B cell (primary cell): ENCODE data around the gene TEX12. TPM values are rescaled to one million over a fixed set of nuclear protein-coding genes. Genes with fewer than 3 reads are reported as not detected.

Experiments used
- ATAC-seq: fragments of 200-7000 bp; cut with Tn5 transposase; one replicate; pipeline ENCODE4 v1.10.0; 2021; ENCODE audit warnings: low read depth, mild to moderate bottlenecking, moderate number of reproducible peaks, moderate library complexity
- CTCF ChIA-PET: fragments of 350-600 bp; sonication (Branson Sonifier 250); formaldehyde crosslinking; loops from one replicate; lab custom pipeline; 2021; ENCODE audit warnings: antibody characterized with exemption, inconsistent platforms; lab: Charles Lee
- POLR2A ChIA-PET: fragments of 350-600 bp; sonication (Branson Sonifier 250); formaldehyde crosslinking; loops from one replicate; lab custom pipeline; 2021; ENCODE audit warnings: antibody characterized with exemption; lab: Charles Lee
- DNase-seq: peaks from one replicate; pipeline ENCODE4 v3.0.0; 2013
- H2AFZ ChIP-seq: 2 replicates; pipeline ENCODE4 v1.6.1; 2012; ENCODE audit warnings: mild to moderate bottlenecking, low read depth, low read length; ENCODE audit not compliant: insufficient read depth, poor library complexity, severe bottlenecking
- H3K27ac ChIP-seq, 2 donors: 1 replicate in 1 of 2; 2 replicates in 1 of 2; pipeline ENCODE4 v1.5.1; 2012 to 2013; ENCODE audit warnings: low read length in 2 of 2, mild to moderate bottlenecking in 2 of 2, moderate library complexity in 1 of 2
- H3K27me3 ChIP-seq, 4 experiments: fragments of 200-600 bp in 1 of 4; sonication (generic) in 1 of 4; replicated peaks in 1 of 4; 1 replicate in 2 of 4; 2 replicates in 2 of 4; pipeline versions ENCODE4 v1.6.1 to v1.7.0; 2013 to 2016; ENCODE audit warnings: low read length in 3 of 4, mild to moderate bottlenecking in 2 of 4, mixed read lengths in 1 of 4, moderate library complexity in 1 of 4; ENCODE audit not compliant: insufficient read depth in 4 of 4, control insufficient read depth in 3 of 4; ENCODE audit errors: control extremely low read depth in 1 of 4
- H3K36me3 ChIP-seq, 2 experiments: replicated peaks in 1 of 2; 1 replicate in 1 of 2; 2 replicates in 1 of 2; pipeline versions ENCODE4 v1.6.1 to v1.7.1; 2013; ENCODE audit warnings: low read length in 1 of 2; ENCODE audit not compliant: insufficient read depth in 2 of 2, control insufficient read depth in 1 of 2; ENCODE audit errors: control extremely low read depth in 1 of 2, extremely low read depth in 1 of 2
- H3K4me1 ChIP-seq, 2 donors: fragments of 200-600 bp in 1 of 2; sonication (generic) in 1 of 2; 1 replicate in 1 of 2; 2 replicates in 1 of 2; pipeline versions ENCODE4 v1.5.1 to v1.6.1; 2013 to 2017; ENCODE audit warnings: low read length in 2 of 2; ENCODE audit not compliant: control insufficient read depth in 2 of 2, insufficient read depth in 2 of 2
- H3K4me2 ChIP-seq: replicated peaks from 2 replicates; pipeline ENCODE3; 2012; ENCODE audit warnings: mild to moderate bottlenecking, low read depth, low read length; ENCODE audit not compliant: poor library complexity, severe bottlenecking
- H3K4me3 ChIP-seq, 5 experiments: fragments of 200-600 bp in 1 of 5; sonication (generic) in 1 of 5; 1 replicate in 3 of 5; 2 replicates in 2 of 5; pipeline versions ENCODE4 v1.5.1 to v1.7.0; 2011 to 2016; ENCODE audit warnings: low read length in 4 of 5, mild to moderate bottlenecking in 4 of 5, low read depth in 2 of 5, control low read depth in 1 of 5, moderate library complexity in 1 of 5; ENCODE audit not compliant: insufficient read depth in 1 of 5; ENCODE audit errors: control extremely low read depth in 1 of 5, extremely low read depth in 1 of 5
- H3K79me2 ChIP-seq: fragments of 200-600 bp; sonication (generic); one replicate; pipeline ENCODE4 v1.6.0; 2016; ENCODE audit warnings: low read length; ENCODE audit not compliant: control insufficient read depth, insufficient read depth
- H3K9ac ChIP-seq: fragments of 200-600 bp; sonication (generic); 2 replicates; pipeline ENCODE4 v1.6.1; 2017; ENCODE audit warnings: mild to moderate bottlenecking, low read length, moderate library complexity
- H3K9me3 ChIP-seq, 3 donors: one replicate each; pipeline versions ENCODE4 v1.6.1 to v1.7.1; 2013; ENCODE audit warnings: low read length in 2 of 3; ENCODE audit not compliant: control insufficient read depth in 2 of 3, insufficient read depth in 1 of 3; ENCODE audit errors: control extremely low read depth in 1 of 3
- H4K20me1 ChIP-seq: 2 replicates; pipeline ENCODE4 v1.6.0; 2012; ENCODE audit warnings: mild to moderate bottlenecking, low read length; ENCODE audit not compliant: insufficient read depth, control insufficient read depth, poor library complexity, severe bottlenecking
- H3K27ac Mint-ChIP-seq: one replicate; pipeline ENCODE4 v1.8.0; 2021; ENCODE audit warnings: mixed read lengths
- H3K27me3 Mint-ChIP-seq: one replicate; pipeline ENCODE4 v1.8.0; 2021; ENCODE audit warnings: mixed read lengths
- H3K4me1 Mint-ChIP-seq: one replicate; pipeline ENCODE4 v1.8.0; 2021; ENCODE audit warnings: mixed read lengths
- H3K4me3 Mint-ChIP-seq: one replicate; pipeline ENCODE4 v1.8.0; 2021; ENCODE audit warnings: mixed read lengths
- H3K9me3 Mint-ChIP-seq: one replicate; pipeline ENCODE4 v1.8.0; 2022; ENCODE audit warnings: mixed read lengths; ENCODE audit not compliant: insufficient read depth
- EZH2 ChIP-seq: IDR thresholded peaks from 2 replicates; pipeline ENCODE4 v1.6.1; 2012; ENCODE audit warnings: borderline replicate concordance, low read depth, mild to moderate bottlenecking, moderate library complexity, low read length; ENCODE audit not compliant: insufficient read depth, poor library complexity, severe bottlenecking
- WGBS: methylation state at CpG from one replicate; pipeline ENCODE4 v1.1.5; 2013; ENCODE audit warnings: missing lambda C conversion rate; ENCODE audit not compliant: insufficient coverage; 5-methylcytosine and 5-hydroxymethylcytosine counted together
- intact Hi-C: fragments of 100-400 bp; cut with micrococcal nuclease; formaldehyde crosslinking; loops from one replicate; pipeline ENCODE4 v1.10.0; 2022
- polyA plus RNA-seq: library from polyadenylated mRNA; depleted of rRNA; stranded (reverse); fragments of >200 nt; gene quantifications from 2 replicates; pipeline ENCODE4 v1.2.3, GENCODE V29; 2012
- total RNA-seq, 2 donors: library from RNA; stranded (reverse); fragments of 120-200 nt in 1 of 2; gene quantifications; 1 replicate in 1 of 2; 2 replicates in 1 of 2; pipeline versions ENCODE4 v1.2.3 to v1.2.4, GENCODE V29; 2013 to 2022
- TF ChIP-seq, protein P1 (sequence below): fragments of 200-600 bp; IDR thresholded peaks from one replicate; pipeline ENCODE4 v1.8.0; 2022; ENCODE audit warnings: antibody characterized with exemption, mild to moderate bottlenecking

TEX12 gene
- total and polyA plus RNA-seq, 2 donors (not counting 1 experiment from before 2014, with no cell fraction given) = 0.10 to 0.47 TPM

DNA sequence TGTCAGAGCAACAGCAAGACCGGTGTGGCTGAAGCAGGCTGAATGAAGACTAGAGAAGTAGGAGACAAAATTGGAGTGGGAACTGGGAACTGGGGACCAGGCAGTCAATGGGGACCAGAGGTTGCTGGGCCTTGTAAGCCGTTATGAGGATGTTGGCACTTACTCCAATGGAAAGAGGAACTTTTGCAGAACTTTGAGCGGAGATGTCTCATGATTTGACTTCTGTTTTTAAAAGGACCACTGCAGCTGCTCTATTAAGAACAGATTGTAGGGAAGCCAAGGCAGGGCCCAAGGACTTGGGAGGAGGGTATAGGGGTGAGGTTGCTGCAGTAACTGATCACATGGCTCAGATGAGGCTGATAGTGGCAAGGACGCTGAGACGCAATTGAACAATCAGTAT lies 37.5 kb upstream of the TEX12 start:
- Histone ChIP-seq H3K9me3 (no peaks in the 10 kb centered on the region), H3K4me3 (no peak overlapping the region), H3K79me2 (no peaks in the 10 kb centered on the region), H3K36me3 (no peaks in the 10 kb centered on the region), H3K27me3 (no peaks in the 10 kb centered on the region), H2AFZ (no peak overlapping the region), H3K4me1 (no peaks in the 10 kb centered on the region), H3K4me2 (no peak overlapping the region), H4K20me1 (no peaks in the 10 kb centered on the region), H3K27ac (no peak overlapping the region), H3K9ac (no peak overlapping the region)
- Mint-ChIP-seq H3K4me1 (no peaks in the 10 kb centered on the region), H3K27me3 (no peaks in the 10 kb centered on the region), H3K27ac (no peak overlapping the region), H3K4me3 (no peak overlapping the region), H3K9me3 (no peaks in the 10 kb centered on the region)
- TF ChIP-seq, protein P1, sequence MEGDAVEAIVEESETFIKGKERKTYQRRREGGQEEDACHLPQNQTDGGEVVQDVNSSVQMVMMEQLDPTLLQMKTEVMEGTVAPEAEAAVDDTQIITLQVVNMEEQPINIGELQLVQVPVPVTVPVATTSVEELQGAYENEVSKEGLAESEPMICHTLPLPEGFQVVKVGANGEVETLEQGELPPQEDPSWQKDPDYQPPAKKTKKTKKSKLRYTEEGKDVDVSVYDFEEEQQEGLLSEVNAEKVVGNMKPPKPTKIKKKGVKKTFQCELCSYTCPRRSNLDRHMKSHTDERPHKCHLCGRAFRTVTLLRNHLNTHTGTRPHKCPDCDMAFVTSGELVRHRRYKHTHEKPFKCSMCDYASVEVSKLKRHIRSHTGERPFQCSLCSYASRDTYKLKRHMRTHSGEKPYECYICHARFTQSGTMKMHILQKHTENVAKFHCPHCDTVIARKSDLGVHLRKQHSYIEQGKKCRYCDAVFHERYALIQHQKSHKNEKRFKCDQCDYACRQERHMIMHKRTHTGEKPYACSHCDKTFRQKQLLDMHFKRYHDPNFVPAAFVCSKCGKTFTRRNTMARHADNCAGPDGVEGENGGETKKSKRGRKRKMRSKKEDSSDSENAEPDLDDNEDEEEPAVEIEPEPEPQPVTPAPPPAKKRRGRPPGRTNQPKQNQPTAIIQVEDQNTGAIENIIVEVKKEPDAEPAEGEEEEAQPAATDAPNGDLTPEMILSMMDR = no peak
- no peak for TF ChIP-seq EZH2
- ATAC-seq (no peak), DNase-seq (no peak)
- POLR2A ChIA-PET = no interaction called here
- 47% methylated on average over 5 of the region's 5 CpGs for WGBS
- intact Hi-C loops = no loop called here
- CTCF ChIA-PET = no interaction called here

DNA sequence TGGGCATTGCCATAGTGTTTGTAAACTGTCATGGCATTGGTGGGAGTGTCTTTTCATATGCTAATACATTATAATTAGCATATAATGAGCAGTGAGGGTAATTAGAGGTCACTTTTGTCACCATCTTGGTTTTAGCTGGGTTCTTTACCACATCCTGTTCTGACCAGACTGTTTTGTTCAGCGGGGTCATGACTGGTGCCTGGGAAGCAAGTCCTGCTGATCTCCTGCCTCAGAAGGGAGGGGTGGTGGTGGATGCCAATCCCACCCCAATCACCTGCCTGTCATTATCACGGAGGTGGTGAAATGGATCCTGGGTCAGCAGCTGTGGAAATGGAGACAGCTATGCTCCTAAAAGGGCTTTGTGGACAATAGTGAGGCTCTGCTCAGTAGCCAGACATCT lies 34.4 kb upstream of the TEX12 start:
- H3K4me1 Mint-ChIP-seq = no peaks in the 10 kb centered on the region
- no peaks in the 10 kb centered on the region for H3K36me3 ChIP-seq
- POLR2A ChIA-PET = no interaction called here
- no peak overlapping the region for H3K4me3 Mint-ChIP-seq
- no CpG with 5 or more reads among the region's 2 CpGs for WGBS
- H3K9me3 ChIP-seq = no peaks in the 10 kb centered on the region
- no peak for DNase-seq
- no peak for TF ChIP-seq EZH2
- TF ChIP-seq, protein P1 = no peak
- CTCF ChIA-PET = interaction anchor here (0.5 kb wide), 1 partner anchor 147 kb away, joined by 3 read pairs; no protein-coding TSS in a partner anchor
- H3K27me3 Mint-ChIP-seq = no peaks in the 10 kb centered on the region
- no peak for ATAC-seq
- no peak overlapping the region for H3K27ac ChIP-seq
- no peak overlapping the region for H2AFZ ChIP-seq
- H3K4me2 ChIP-seq = no peak overlapping the region
- intact Hi-C loops = no loop called here
- H3K9me3 Mint-ChIP-seq = no peaks in the 10 kb centered on the region
- no peaks in the 10 kb centered on the region for H3K79me2 ChIP-seq
- H3K9ac ChIP-seq = no peak overlapping the region
- H3K27ac Mint-ChIP-seq = no peak overlapping the region
- H3K27me3 ChIP-seq = no peaks in the 10 kb centered on the region
- no peaks in the 10 kb centered on the region for H3K4me1 ChIP-seq
- no peaks in the 10 kb centered on the region for H4K20me1 ChIP-seq
- H3K4me3 ChIP-seq = no peak overlapping the region
